Measurements from ENCODE around the gene TMEM167B.

The TMEM167B gene

GRCh38 chr1:109135940-109136339 lies 45.4 kb downstream of the TMEM167B start:
- H3K4me3 ChIP-seq (replicated peaks; ENCODE audit: insufficient read depth, low read length), result no peak overlapping the region
- DNase-seq (ENCODE audit: low read depth in 1 of 2, low spot score in 1 of 2), result no peak
- no peaks in the 10 kb centered on the region for H3K27me3 ChIP-seq (ENCODE audit: insufficient read depth, poor library complexity, severe bottlenecking)
- no peak for TF ChIP-seq POLR2AphosphoS5 (IDR thresholded peaks at IDR 0.05; ENCODE audit: low read depth)
- TF ChIP-seq REST (IDR thresholded peaks at IDR 0.05; ENCODE audit: insufficient replicate concordance, low read depth), result no peak
- TF ChIP-seq, protein P1, sequence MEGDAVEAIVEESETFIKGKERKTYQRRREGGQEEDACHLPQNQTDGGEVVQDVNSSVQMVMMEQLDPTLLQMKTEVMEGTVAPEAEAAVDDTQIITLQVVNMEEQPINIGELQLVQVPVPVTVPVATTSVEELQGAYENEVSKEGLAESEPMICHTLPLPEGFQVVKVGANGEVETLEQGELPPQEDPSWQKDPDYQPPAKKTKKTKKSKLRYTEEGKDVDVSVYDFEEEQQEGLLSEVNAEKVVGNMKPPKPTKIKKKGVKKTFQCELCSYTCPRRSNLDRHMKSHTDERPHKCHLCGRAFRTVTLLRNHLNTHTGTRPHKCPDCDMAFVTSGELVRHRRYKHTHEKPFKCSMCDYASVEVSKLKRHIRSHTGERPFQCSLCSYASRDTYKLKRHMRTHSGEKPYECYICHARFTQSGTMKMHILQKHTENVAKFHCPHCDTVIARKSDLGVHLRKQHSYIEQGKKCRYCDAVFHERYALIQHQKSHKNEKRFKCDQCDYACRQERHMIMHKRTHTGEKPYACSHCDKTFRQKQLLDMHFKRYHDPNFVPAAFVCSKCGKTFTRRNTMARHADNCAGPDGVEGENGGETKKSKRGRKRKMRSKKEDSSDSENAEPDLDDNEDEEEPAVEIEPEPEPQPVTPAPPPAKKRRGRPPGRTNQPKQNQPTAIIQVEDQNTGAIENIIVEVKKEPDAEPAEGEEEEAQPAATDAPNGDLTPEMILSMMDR (IDR thresholded peaks at IDR 0.05; ENCODE audit: insufficient read depth, low read length), result no peak
- no peak for TF ChIP-seq SPI1 (IDR thresholded peaks at IDR 0.05; ENCODE audit: borderline replicate concordance, low read depth)
- H3K27ac ChIP-seq (replicated peaks), result no peak overlapping the region

DNA sequence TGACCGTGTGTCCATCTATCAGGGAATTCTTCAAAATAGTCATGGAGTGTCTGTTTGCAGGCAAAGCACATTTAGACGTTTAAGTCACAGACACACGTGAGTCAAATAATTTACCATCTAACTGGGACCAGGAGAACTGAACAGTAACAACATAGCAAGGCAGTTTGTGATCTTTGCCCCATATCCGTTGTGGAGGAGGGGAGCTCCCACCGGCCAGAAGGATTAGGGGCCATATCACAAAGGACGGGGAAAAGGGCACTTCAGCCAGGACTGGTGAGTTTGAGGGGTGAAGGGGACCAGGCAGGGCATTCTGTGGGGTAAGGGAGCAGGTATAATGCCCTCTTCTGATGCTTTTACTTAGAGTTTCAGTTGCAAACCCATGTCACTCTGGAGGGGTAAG lies 46.2 kb downstream of the TMEM167B start:
- H3K4me3 ChIP-seq (replicated peaks; ENCODE audit: insufficient read depth, low read length), result no peak overlapping the region
- no peak overlapping the region for H3K27ac ChIP-seq (replicated peaks)
- TF ChIP-seq SPI1 (IDR thresholded peaks at IDR 0.05; ENCODE audit: borderline replicate concordance, low read depth) (no peak), GABPA (IDR thresholded peaks at IDR 0.05; ENCODE audit: low read depth) (no peak), POLR2AphosphoS5 (IDR thresholded peaks at IDR 0.05; ENCODE audit: low read depth) (no peak), REST (IDR thresholded peaks at IDR 0.05; ENCODE audit: insufficient replicate concordance, low read depth) (no peak)
- TF ChIP-seq, protein P1 (IDR thresholded peaks at IDR 0.05; ENCODE audit: insufficient read depth, low read length), result no peak
- no peaks in the 10 kb centered on the region for H3K27me3 ChIP-seq (ENCODE audit: insufficient read depth, poor library complexity, severe bottlenecking)
- DNase-seq (ENCODE audit: low read depth in 1 of 2, low spot score in 1 of 2), result no peak

DNA sequence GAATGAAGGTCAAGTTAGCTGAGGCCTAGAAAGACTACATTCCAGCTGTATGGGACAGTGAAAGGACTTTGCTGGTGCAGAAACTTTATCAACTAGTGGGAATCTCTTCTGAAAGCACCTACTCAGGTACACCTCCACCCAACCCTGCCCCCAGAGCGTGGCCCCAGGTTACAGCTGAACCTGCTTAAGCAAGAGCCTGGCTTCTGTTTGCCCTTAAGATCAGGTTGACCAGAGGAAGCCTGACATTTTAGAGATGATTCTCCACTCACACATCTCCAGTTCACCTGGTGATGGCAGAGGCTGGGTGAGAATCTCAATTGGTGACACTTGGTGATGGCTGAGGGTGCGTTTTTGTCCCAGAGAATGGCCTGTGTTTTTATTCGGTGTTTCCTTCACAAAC lies 47.4 kb downstream of the TMEM167B start:
- no peak for DNase-seq (ENCODE audit: low read depth in 1 of 2, low spot score in 1 of 2)
- no peak overlapping the region for H3K27ac ChIP-seq (replicated peaks)

More for the DNA sequence above, 47.4 kb downstream of the TMEM167B start:
- TF ChIP-seq POLR2AphosphoS5 (IDR thresholded peaks at IDR 0.05; ENCODE audit: low read depth), result no peak
- TF ChIP-seq GABPA (IDR thresholded peaks at IDR 0.05; ENCODE audit: low read depth), result no peak
- no peak for TF ChIP-seq REST (IDR thresholded peaks at IDR 0.05; ENCODE audit: insufficient replicate concordance, low read depth)
- TF ChIP-seq, protein P1 (IDR thresholded peaks at IDR 0.05; ENCODE audit: insufficient read depth, low read length), result no peak
- TF ChIP-seq SPI1 (IDR thresholded peaks at IDR 0.05; ENCODE audit: borderline replicate concordance, low read depth), result no peak
- H3K27me3 ChIP-seq (ENCODE audit: insufficient read depth, poor library complexity, severe bottlenecking), result no peaks in the 10 kb centered on the region
- no peak overlapping the region for H3K4me3 ChIP-seq (replicated peaks; ENCODE audit: insufficient read depth, low read length)

All from HL-60 (cell line).